H1 (cell line): ENCODE results near the gene SS18L1.

ENCODE experiments used
- ATF3 ChIP-seq: IDR thresholded peaks from 2 replicates; pipeline ENCODE4 v1.6.1; 2011; ENCODE audit warnings: low read depth, mild to moderate bottlenecking, low read length; ENCODE audit not compliant: insufficient read depth
- FOSL1 ChIP-seq: IDR thresholded peaks from 2 replicates; pipeline ENCODE4 v1.6.1; 2011; ENCODE audit warnings: mild to moderate bottlenecking, low read depth, low read length, moderate library complexity; ENCODE audit not compliant: insufficient read depth
- KDM5A ChIP-seq: fragments of 200-600 bp; IDR thresholded peaks from 2 replicates; pipeline ENCODE4 v1.7.1; 2012; ENCODE audit warnings: mild to moderate bottlenecking, low read length, inconsistent platforms, mixed read lengths
- NRF1 ChIP-seq: IDR thresholded peaks from 2 replicates; pipeline ENCODE4 v1.6.1; 2011; ENCODE audit warnings: mild to moderate bottlenecking, low read depth, low read length, improper control_type of control experiment
- POLR2AphosphoS5 ChIP-seq: IDR thresholded peaks from 2 replicates; pipeline ENCODE4 v1.6.1; 2011; ENCODE audit warnings: low read depth, low read length
- RAD21 ChIP-seq, 2 experiments: IDR thresholded peaks in 1 of 2; conservative IDR thresholded peaks in 1 of 2; 2 replicates each; pipeline ENCODE4 v1.6.1; 2011; ENCODE audit warnings: low read depth in 2 of 2, low read length in 2 of 2, improper control_type of control experiment in 1 of 2, inconsistent platforms in 1 of 2, mild to moderate bottlenecking in 1 of 2, moderate library complexity in 1 of 2
- SRF ChIP-seq: IDR thresholded peaks from 2 replicates; pipeline ENCODE4 v1.6.1; 2011; ENCODE audit warnings: mild to moderate bottlenecking, low read depth, low read length, moderate library complexity
- TF ChIP-seq, protein P1 (sequence below), 3 experiments: IDR thresholded peaks; 1 replicate in 2 of 3; 2 replicates in 1 of 3; pipeline versions ENCODE4 v1.5.1 to v1.6.1; 2011; ENCODE audit warnings: low read length in 3 of 3, mild to moderate bottlenecking in 3 of 3, inconsistent platforms in 2 of 3, low read depth in 1 of 3, moderate library complexity in 1 of 3; ENCODE audit not compliant: insufficient read depth in 1 of 3; ENCODE audit errors: control extremely low read depth in 1 of 3

- no peak for TF ChIP-seq FOSL1
- TF ChIP-seq KDM5A = no peak
- no peak for TF ChIP-seq ATF3
- TF ChIP-seq NRF1 = no peak
- no peak for TF ChIP-seq SRF
- TF ChIP-seq, protein P1, sequence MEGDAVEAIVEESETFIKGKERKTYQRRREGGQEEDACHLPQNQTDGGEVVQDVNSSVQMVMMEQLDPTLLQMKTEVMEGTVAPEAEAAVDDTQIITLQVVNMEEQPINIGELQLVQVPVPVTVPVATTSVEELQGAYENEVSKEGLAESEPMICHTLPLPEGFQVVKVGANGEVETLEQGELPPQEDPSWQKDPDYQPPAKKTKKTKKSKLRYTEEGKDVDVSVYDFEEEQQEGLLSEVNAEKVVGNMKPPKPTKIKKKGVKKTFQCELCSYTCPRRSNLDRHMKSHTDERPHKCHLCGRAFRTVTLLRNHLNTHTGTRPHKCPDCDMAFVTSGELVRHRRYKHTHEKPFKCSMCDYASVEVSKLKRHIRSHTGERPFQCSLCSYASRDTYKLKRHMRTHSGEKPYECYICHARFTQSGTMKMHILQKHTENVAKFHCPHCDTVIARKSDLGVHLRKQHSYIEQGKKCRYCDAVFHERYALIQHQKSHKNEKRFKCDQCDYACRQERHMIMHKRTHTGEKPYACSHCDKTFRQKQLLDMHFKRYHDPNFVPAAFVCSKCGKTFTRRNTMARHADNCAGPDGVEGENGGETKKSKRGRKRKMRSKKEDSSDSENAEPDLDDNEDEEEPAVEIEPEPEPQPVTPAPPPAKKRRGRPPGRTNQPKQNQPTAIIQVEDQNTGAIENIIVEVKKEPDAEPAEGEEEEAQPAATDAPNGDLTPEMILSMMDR (IDR thresholded peaks at IDR 0.05; ENCODE audit: control extremely low read depth in 1 of 3, insufficient read depth in 1 of 3, low read depth in 1 of 3, low read length in 3 of 3) = no peak
- no peak for TF ChIP-seq RAD21 (IDR thresholded peaks at IDR 0.05 in 1 of 2, conservative IDR thresholded peaks at IDR 0.05 in 1 of 2; ENCODE audit: low read depth in 2 of 2, low read length in 2 of 2)
- TF ChIP-seq POLR2AphosphoS5 = no peak
These were observed 5.9 kb upstream of the SS18L1 start for GRCh38 chr20:62137478-62138203.
